Retina (tissue), 1 donor: ENCODE results near the gene PXDC1.

Experiments
- DNase-seq: peaks from one replicate; pipeline ENCODE4 v3.0.0-alpha.2; 2016

PXDC1 gene

GRCh38 chr6:3746696-3747095 lies 4.8 kb downstream of the PXDC1 start:
- DNase-seq, result no peak

- no peak for DNase-seq
Measured at GRCh38 chr6:3746119-3746691, 5.3 kb downstream of the PXDC1 start.

GRCh38 chr6:3745566-3746118 lies 5.9 kb downstream of the PXDC1 start:
- DNase-seq, result no peak

- DNase-seq, result no peak
Measured at GRCh38 chr6:3744901-3745470, 6.5 kb downstream of the PXDC1 start.

- no peak for DNase-seq
Measured at GRCh38 chr6:3744211-3744900, 7.2 kb downstream of the PXDC1 start.

- DNase-seq, result no peak
Measured at GRCh38 chr6:3743541-3743940, 8.0 kb downstream of the PXDC1 start.

GRCh38 chr6:3742426-3743344 lies 8.8 kb downstream of the PXDC1 start:
- DNase-seq, result peak; percentile 86

- no peak for DNase-seq
Measured at GRCh38 chr6:3742076-3742425, 9.5 kb downstream of the PXDC1 start.

GRCh38 chr6:3741477-3741871 lies 10.0 kb downstream of the PXDC1 start:
- no peak for DNase-seq

- DNase-seq, result no peak
Measured at GRCh38 chr6:3740551-3741476, 10.7 kb downstream of the PXDC1 start.

GRCh38 chr6:3739311-3739897 lies 12.1 kb downstream of the PXDC1 start:
- DNase-seq, result no peak

- DNase-seq, result no peak
Measured at GRCh38 chr6:3738381-3739131, 13.0 kb downstream of the PXDC1 start.

GRCh38 chr6:3737831-3738210 lies 13.7 kb downstream of the PXDC1 start:
- no peak for DNase-seq

- DNase-seq, result no peak
Measured at GRCh38 chr6:3737149-3737830, 14.2 kb downstream of the PXDC1 start.

GRCh38 chr6:3735029-3735605 lies 16.4 kb downstream of the PXDC1 start:
- no peak for DNase-seq

- DNase-seq, result no peak
Measured at GRCh38 chr6:3734023-3734422, 17.5 kb downstream of the PXDC1 start.

GRCh38 chr6:3733321-3733925 lies 18.1 kb downstream of the PXDC1 start:
- no peak for DNase-seq

GRCh38 chr6:3732345-3733141 lies 19.0 kb downstream of the PXDC1 start:
- DNase-seq, result peak; percentile 85

GRCh38 chr6:3731700-3732099 lies 19.8 kb downstream of the PXDC1 start:
- DNase-seq, result no peak
